ENCODE measurements around the gene NCOA3. TPM values are rescaled to one million over a fixed set of nuclear protein-coding genes. Genes with fewer than 3 reads are reported as not detected.
A peak's percentile ranks its signal among the peaks of the same experiment; 100 is the strongest.

The NCOA3 gene
- total RNA-seq, 1 experiment from 2014 or later: 96.7 TPM

DNA sequence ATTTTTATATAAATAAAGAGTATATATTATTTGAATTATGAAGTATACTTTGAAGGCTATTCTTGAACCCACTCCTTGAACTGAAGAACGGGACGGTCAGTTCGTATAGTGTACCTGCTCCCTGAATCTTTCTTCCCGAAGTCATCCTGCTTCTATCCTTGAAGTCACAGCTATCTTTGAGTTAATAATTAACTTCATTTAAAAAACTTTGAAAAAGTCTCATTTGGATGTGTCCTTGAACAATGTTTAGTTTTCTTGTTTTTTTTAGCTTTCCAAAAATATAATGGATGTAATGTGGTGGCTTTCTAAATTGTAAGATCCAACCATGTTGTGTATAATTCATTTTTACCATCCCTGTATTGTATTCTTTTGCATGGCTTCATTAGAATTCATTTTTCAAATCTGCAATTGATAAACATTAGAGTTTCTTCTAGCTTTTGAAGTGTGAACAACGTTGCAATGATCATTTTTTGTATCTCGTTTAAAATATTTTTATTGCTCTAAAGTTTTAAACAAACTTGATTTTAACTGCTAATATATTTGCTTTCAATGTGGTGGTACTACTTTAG, 94.4 kb downstream of the NCOA3 start:
- no peaks in the 10 kb centered on the region for H3K9me3 Mint-ChIP-seq (ENCODE audit: unreplicated experiment)
- intact Hi-C loops (cut with micrococcal nuclease; ENCODE audit: unreplicated experiment): no loop called here

DNA sequence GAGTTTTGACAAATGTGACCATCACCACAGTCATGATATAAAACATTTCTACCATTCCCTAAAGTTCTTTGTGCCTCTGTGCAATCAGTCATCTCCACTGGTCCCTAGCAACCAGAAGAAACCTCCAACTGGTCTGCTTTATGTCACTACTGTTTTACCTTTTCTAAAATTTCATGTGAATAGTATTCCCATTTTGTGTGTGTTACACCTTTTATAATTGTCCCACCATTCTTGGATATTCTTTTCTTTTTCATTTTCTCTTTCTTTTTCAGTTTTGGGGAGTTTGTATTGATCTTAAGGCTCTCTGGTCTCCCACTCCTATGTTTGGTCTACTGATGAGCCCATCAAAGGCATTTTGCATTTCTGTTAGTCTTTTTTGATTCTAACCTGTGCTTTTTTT, 95.4 kb downstream of the NCOA3 start:
- CTCF ChIA-PET: interaction anchor here (1.3 kb wide), 1 partner anchor 62 kb away, joined by 4 read pairs; no protein-coding TSS in a partner anchor
- BruUV-seq (replicated peaks): no TSS peak
- no peak overlapping the region for H3K27ac Mint-ChIP-seq (ENCODE audit: unreplicated experiment)

More for the DNA sequence above, 94.4 kb downstream of the NCOA3 start:
- Mint-ChIP-seq H3K36me3 (ENCODE audit: insufficient read depth, unreplicated experiment) (peaks cover 60% of the 10 kb centered on the region), H3K27ac (ENCODE audit: unreplicated experiment) (no peak overlapping the region), H3K4me1 (ENCODE audit: low read depth, unreplicated experiment) (peaks cover 25% of the 10 kb centered on the region), H3K4me3 (ENCODE audit: unreplicated experiment) (no peak overlapping the region), H3K27me3 (ENCODE audit: insufficient read depth, unreplicated experiment) (no peaks in the 10 kb centered on the region)
- H3K9me3 ChIP-seq: no peaks in the 10 kb centered on the region
- BruUV-seq (replicated peaks): no TSS peak
- H3K36me3 ChIP-seq (ENCODE audit: control insufficient read depth, insufficient read depth, low read length): 0 out of 2 replicates have a peak, but pooled peaks cover 1% of the 10 kb centered on the region
- ChIA-PET CTCF (interaction anchor here (0.5 to 1.3 kb wide), 2 partner anchors 61 to 906 kb away, joined by 3 to 4 read pairs; no protein-coding TSS in a partner anchor), POLR2A (interaction anchor here (0.6 kb wide), 1 partner anchor 94 kb away, joined by 3 read pairs; no protein-coding TSS in a partner anchor)
- no peak for DNase-seq
- peaks cover 24% of the 10 kb centered on the region for H3K4me1 ChIP-seq
- TF ChIP-seq, protein P1, sequence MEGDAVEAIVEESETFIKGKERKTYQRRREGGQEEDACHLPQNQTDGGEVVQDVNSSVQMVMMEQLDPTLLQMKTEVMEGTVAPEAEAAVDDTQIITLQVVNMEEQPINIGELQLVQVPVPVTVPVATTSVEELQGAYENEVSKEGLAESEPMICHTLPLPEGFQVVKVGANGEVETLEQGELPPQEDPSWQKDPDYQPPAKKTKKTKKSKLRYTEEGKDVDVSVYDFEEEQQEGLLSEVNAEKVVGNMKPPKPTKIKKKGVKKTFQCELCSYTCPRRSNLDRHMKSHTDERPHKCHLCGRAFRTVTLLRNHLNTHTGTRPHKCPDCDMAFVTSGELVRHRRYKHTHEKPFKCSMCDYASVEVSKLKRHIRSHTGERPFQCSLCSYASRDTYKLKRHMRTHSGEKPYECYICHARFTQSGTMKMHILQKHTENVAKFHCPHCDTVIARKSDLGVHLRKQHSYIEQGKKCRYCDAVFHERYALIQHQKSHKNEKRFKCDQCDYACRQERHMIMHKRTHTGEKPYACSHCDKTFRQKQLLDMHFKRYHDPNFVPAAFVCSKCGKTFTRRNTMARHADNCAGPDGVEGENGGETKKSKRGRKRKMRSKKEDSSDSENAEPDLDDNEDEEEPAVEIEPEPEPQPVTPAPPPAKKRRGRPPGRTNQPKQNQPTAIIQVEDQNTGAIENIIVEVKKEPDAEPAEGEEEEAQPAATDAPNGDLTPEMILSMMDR (IDR thresholded peaks at IDR 0.05; ENCODE audit: insufficient read depth in 1 of 2, low read depth in 1 of 2, low read length in 1 of 2, severe bottlenecking in 1 of 2, unreplicated experiment in 1 of 2): no peak
- no peaks in the 10 kb centered on the region for H3K27me3 ChIP-seq (replicated peaks; ENCODE audit: control insufficient read depth, insufficient read depth, low read length)
- H3K4me3 ChIP-seq (ENCODE audit: low read depth, low read length): no peak overlapping the region

DNA sequence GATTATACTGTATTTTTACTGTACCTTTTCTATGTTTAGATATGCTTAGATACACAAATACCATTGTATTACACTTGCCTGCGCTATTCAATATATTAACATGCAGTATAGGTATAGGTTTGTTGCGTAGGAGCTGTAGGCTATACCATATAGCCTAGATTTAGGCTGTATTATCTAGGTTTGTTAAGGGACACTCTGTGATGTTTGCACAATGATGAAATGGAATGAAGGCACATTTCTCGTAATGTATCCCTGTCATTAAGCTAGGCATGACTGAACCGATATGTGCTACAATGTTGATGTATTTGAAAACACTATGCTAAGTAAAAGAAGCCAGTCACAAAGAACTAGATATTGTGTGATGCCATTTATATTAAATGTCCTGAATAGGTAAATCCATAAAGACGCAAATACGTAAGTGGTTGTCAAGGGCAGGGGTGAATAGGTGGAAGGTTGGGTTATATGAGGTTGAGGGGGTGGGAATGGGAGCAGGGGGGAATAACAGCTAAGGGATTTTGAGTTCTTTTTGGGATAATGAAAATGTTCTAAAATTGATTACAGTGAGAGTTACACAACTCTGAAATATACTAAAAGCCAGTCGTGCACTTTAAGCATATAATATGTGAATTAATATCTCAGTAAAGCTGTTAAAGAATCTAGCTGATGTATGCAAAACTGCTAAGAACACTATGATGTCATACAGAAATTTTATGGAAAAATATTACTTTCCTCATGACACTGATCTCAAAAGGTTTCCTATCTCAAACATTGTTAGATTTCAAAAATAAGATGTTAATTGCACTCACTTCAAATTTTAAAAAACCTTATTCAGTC, 97.4 kb downstream of the NCOA3 start:
- Mint-ChIP-seq H3K9me3 (ENCODE audit: unreplicated experiment) (no peaks in the 10 kb centered on the region), H3K4me1 (ENCODE audit: low read depth, unreplicated experiment) (peaks cover 36% of the 10 kb centered on the region), H3K4me3 (ENCODE audit: unreplicated experiment) (no peak overlapping the region), H3K27me3 (ENCODE audit: insufficient read depth, unreplicated experiment) (no peaks in the 10 kb centered on the region), H3K27ac (ENCODE audit: unreplicated experiment) (no peak overlapping the region), H3K36me3 (ENCODE audit: insufficient read depth, unreplicated experiment) (peaks cover 50% of the 10 kb centered on the region)
- Histone ChIP-seq H3K9me3 (no peaks in the 10 kb centered on the region), H3K4me3 (ENCODE audit: low read depth, low read length) (no peak overlapping the region), H3K27me3 (replicated peaks; ENCODE audit: control insufficient read depth, insufficient read depth, low read length) (no peaks in the 10 kb centered on the region), H3K36me3 (ENCODE audit: control insufficient read depth, insufficient read depth, low read length) (0 out of 2 replicates have a peak, but pooled peaks cover 1% of the 10 kb centered on the region), H3K4me1 (peaks cover 24% of the 10 kb centered on the region)
- intact Hi-C loops (cut with micrococcal nuclease; ENCODE audit: unreplicated experiment): no loop called here
- DNase-seq: no peak
- POLR2A ChIA-PET: interaction anchor here (0.5 to 0.6 kb wide), 2 partner anchors 14 to 98 kb away, joined by 4 to 5 read pairs; no protein-coding TSS in a partner anchor
- CTCF ChIA-PET: interaction anchor here (0.5 to 1.5 kb wide), 3 partner anchors 33 to 1065 kb away, joined by 3 read pairs; no protein-coding TSS in a partner anchor
- BruUV-seq (replicated peaks): TSS peak; percentile 4
- TF ChIP-seq, protein P1 (IDR thresholded peaks at IDR 0.05; ENCODE audit: insufficient read depth in 1 of 2, low read depth in 1 of 2, low read length in 1 of 2, severe bottlenecking in 1 of 2, unreplicated experiment in 1 of 2): no peak

More for the DNA sequence above, 95.4 kb downstream of the NCOA3 start:
- intact Hi-C loops (cut with micrococcal nuclease; ENCODE audit: unreplicated experiment): no loop called here
- no peak for DNase-seq
- H3K9me3 ChIP-seq: no peaks in the 10 kb centered on the region
- H3K9me3 Mint-ChIP-seq (ENCODE audit: unreplicated experiment): no peaks in the 10 kb centered on the region
- H3K27me3 ChIP-seq (replicated peaks; ENCODE audit: control insufficient read depth, insufficient read depth, low read length): no peaks in the 10 kb centered on the region
- H3K4me1 Mint-ChIP-seq (ENCODE audit: low read depth, unreplicated experiment): peaks cover 25% of the 10 kb centered on the region
- no peak overlapping the region for H3K4me3 Mint-ChIP-seq (ENCODE audit: unreplicated experiment)
- H3K4me1 ChIP-seq: peaks cover 24% of the 10 kb centered on the region
- 0 out of 2 replicates have a peak, but pooled peaks cover 1% of the 10 kb centered on the region for H3K36me3 ChIP-seq (ENCODE audit: control insufficient read depth, insufficient read depth, low read length)
- H3K36me3 Mint-ChIP-seq (ENCODE audit: insufficient read depth, unreplicated experiment): peaks cover 55% of the 10 kb centered on the region
- no peak overlapping the region for H3K4me3 ChIP-seq (ENCODE audit: low read depth, low read length)
- TF ChIP-seq, protein P1 (IDR thresholded peaks at IDR 0.05; ENCODE audit: insufficient read depth in 1 of 2, low read depth in 1 of 2, low read length in 1 of 2, severe bottlenecking in 1 of 2, unreplicated experiment in 1 of 2): no peak
- POLR2A ChIA-PET: no interaction called here
- H3K27me3 Mint-ChIP-seq (ENCODE audit: insufficient read depth, unreplicated experiment): no peaks in the 10 kb centered on the region
